LNCaP clone FGC (cell line): ENCODE measurements around the gene RABL3.

Source experiments
- DNase-seq: peaks from one replicate; pipeline ENCODE4 v3.0.0-alpha.2; 2011; ENCODE audit warnings: low read depth
- H3K4me3 ChIP-seq: 2 replicates; pipeline ENCODE4 v1.5.1; 2011; ENCODE audit warnings: mild to moderate bottlenecking, low read depth, low read length, control low read depth
- CTCF ChIP-seq: IDR thresholded peaks from 2 replicates; pipeline ENCODE4 v1.5.1; 2012; ENCODE audit warnings: mild to moderate bottlenecking; ENCODE audit not compliant: control insufficient read depth, insufficient read depth; ENCODE audit errors: extremely low read depth

Gene RABL3

GRCh38 chr3:120637851-120638559 lies 104.3 kb downstream of the RABL3 start:
- DNase-seq: no peak
- no peak overlapping the region for H3K4me3 ChIP-seq
- no peak for TF ChIP-seq CTCF

GRCh38 chr3:120636795-120637401 lies 105.4 kb downstream of the RABL3 start:
- no peak for DNase-seq
- no peak for TF ChIP-seq CTCF
- no peak overlapping the region for H3K4me3 ChIP-seq
